Left renal pelvis (tissue), 4 donors: ENCODE results near the gene HPS1. TPM values are rescaled to one million over a fixed set of nuclear protein-coding genes. Genes with fewer than 3 reads are reported as not detected.
A peak's percentile ranks its signal among the peaks of the same experiment; 100 is the strongest.
"Not testable (repeated sequence)": the region's sequence is repeated elsewhere in the genome, so short reads cannot be mapped to it uniquely, and the experiment has no call there.

Source experiments
- DNase-seq, 4 donors: peaks; one replicate each; pipeline ENCODE4 v3.0.0-alpha.2; 2013; ENCODE audit warnings: low read depth in 4 of 4, low spot score in 3 of 4
- polyA plus RNA-seq, 4 donors: library from polyadenylated mRNA; unstranded; fragments of 120-200 nt; gene quantifications; one replicate each; pipeline ENCODE4 v1.2.1, GENCODE V29; 2013; ENCODE audit not compliant: insufficient read length in 4 of 4

The HPS1 gene
- polyA plus RNA-seq, 4 donors, result 29.6 to 47.4 (median 31.0) TPM

DNA sequence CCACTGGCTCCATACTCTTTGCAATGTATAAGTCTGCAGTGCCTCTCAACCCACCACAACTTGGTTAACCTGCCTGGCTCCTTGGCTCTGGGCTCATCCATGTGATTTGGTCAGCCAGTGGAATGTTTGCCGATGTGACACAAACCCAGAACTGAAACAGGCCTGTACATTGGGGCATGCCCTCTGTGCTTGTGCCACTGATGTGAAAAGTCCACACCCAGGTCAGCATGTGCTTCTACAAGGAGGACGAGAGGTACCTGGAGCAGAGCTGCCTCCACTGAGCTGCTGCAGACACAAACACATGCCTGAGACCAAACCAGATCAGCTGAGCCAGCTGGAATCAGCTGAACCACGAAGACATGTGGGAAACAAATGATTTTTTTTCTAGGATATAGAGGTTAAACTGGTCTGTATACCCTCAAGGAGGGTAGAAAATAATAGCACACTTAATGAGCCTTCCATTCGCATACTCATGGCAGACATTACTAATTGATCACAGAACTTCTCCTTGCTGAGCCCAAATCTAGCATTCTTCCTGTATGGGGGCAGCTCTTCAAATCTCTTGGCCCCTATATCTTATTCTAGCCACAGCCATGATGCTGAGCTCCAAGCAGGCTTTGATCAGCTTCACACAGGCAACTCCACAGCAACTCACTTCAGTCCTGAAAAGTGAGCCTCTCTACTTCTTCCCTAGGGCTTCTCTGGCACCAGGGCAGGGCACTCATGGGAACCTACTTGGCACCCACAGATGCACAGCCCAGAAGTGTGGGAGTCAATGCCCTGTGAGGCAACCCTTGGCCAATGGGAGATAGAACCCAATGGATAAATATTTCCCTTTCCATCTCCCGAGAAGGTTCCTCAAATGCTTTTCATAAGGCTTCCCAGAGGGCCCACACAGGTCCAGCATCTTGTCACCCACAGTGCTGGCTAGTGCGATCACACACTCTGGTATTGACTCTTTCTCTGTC lies 50.4 kb downstream of the HPS1 start:
- DNase-seq, result no peak

GRCh38 chr10:98394851-98395440 lies 51.8 kb downstream of the HPS1 start:
- DNase-seq, result no peak

GRCh38 chr10:98391578-98391991 lies 55.1 kb downstream of the HPS1 start:
- DNase-seq, result no peak

DNA sequence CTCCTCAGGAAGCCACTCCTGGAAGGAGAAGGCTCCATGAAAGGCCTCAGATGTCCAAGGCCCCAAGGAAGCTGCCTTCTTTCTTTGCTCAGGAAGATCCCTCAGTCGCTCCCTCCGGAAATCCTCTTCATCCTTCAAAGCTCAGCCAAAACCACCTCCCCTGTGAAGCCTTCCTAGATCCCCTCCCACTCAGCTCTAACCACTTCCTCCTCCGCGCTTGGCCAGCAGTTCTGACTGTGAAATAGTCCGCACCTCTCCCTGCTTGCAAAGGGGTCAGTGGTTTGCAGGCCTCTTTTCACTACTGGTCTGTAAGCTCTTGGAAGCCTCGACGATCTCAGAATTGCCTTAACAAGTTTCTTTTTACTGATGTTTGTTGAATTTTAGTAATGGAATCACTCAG lies 55.7 kb downstream of the HPS1 start:
- DNase-seq, result no peak

GRCh38 chr10:98390406-98390805 lies 56.3 kb downstream of the HPS1 start:
- no peak for DNase-seq

GRCh38 chr10:98389398-98389797 lies 57.3 kb downstream of the HPS1 start:
- no peak for DNase-seq

- DNase-seq, result no peak
These were observed 58.6 kb downstream of the HPS1 start for GRCh38 chr10:98388101-98388655.

DNA sequence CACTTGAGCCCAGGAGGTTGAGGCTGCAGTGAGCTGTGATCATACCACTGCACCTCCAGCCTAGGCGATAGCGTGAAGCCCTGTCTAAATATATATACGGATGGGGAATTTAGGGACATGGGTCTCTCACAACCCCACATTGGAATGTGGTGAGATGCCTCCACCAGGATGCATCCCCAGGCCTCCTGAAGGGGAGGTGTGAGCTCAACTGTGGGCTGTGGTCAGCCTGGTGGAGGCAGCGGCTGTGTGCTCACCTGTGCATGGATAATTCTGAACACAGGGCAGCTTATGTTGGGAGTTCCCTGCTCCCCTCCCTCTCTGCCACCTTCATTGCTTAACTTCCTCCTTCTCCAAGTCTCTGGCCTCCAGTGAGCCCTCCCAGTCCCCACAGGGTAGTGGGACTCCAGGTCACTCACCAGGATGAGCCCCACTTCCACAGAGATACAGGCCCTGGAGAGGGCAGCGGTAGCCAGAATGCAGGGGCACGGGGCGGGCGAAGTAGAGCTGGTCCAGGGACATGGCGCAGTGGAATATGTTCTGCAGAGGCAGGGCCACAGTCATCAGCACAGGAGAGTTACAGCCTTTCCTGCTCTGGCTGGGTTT lies 62.1 kb downstream of the HPS1 start:
- DNase-seq, result no peak

DNA sequence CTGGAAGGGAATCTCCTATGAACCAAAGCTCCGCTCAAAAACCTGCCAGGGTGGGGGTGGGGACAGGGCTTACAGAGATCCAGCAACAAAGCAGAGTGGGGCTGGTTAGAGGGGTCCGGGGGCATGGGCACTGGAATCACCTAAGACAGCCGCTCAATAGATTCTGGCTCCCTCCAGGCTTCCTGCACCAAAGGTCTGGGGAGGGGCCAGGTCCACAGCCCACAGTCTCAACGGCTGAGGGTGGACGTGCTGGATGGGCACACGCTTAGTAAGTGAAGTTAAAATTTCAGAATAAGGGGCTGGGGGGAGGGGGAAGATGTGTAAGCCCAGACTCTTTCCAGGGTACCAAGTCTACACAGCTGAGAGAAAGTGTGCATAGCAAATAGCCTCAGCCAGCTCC lies 62.9 kb downstream of the HPS1 start:
- no peak for DNase-seq

DNA sequence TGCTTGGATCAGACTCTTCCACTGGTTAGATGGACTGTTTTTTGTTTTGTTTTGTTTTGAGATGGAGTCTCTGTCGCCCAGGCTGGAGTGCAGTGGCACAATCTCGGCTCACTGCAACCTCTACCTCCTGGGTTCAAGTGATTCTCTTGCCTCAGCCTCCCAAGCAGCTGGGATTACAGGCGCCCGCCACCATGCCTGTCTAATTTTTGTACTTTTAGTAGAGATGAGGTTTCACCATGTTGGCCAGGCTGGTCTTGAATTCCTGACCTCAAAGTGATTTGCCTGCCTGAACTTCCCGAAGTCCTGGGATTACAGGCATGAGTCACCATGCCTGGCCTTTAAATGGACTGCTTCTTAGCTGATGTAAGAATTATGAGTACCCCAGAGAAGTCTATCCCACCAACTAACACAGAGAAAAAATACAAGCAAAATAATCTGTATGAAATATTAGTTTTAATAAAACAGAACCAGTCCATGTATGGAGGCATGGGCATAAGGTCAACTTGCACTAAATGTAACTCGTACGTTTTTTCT lies 63.5 kb downstream of the HPS1 start:
- not testable (repeated sequence) for DNase-seq

DNA sequence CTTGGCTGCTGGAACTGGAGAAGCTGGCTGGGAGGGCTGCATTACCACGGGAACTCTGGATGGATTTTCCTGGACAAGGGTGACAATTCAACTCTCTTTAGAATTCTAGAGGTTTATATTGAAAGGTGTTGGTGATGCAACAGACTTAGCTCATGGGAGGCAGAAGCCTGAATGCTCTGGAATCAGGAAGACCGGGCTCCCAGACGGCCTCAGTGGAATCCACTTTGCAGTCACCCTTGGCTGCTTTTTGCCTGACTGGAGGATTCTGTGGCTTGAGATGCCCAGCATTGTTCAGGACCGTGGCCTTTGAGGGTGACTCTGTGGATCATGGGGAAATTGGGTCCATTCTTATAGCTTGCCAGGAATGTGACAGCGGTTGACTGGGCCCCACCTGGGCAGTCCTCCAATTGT lies 64.0 kb downstream of the HPS1 start:
- no peak for DNase-seq

DNA sequence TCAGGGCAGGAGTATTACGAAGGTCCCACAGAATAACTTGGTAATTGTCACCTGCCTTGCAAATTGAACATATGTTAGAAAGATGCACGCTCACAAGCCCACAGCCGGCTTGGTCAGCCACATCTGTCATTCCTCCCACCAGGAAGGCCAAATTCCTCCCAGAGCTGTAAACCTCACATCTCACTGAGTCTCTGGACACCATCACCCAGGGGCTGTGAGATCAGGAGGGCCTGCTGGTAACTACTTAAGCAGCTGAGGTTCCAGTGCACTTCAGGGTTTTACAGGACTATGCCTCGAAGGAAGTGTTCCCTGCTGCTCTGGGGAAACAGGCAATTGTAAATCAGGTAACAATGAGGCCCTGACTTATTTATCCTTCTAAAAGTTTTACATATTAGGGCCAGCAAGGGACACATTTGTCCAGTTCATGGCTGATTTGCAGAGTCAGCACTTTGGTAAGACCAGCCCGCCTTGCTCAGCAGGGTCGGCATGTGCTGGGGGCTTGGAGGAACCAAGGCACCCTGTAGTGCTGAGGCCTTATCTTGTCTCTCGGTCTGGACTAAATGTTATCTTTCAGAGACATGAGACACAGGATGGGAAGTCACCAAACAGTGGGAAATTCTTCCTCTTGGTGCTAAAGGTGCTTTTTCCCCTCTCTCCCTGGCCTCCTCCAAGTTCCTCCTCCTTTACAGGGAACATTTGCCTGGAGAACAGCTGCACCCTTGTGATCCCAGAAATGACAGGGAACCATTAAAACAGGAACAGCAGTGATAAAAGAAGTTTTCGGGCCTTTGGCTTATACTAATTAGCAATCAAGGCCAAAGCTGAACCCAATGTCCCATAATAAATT lies 66.0 kb downstream of the HPS1 start:
- DNase-seq, result no peak

DNA sequence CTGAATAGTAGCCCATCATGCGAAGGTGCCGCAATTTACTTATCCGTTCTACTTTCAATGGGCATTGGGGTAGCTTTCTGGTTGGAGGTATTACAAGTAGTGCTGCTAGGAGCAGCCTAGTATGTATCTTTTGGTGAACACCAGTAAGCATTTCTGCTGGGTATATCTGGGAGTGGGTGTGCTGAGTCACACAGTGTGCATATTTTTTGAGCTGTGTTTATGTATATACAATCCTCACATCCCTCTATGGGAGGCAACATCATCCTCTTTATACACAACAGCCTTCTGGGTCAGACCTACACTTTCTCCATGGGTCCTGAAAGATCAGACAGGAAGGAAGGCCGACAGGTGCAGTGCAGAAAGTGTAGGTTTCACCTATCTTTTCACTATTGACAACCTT lies 68.0 kb downstream of the HPS1 start:
- no peak for DNase-seq

- DNase-seq, result no peak
These were observed 69.2 kb downstream of the HPS1 start for GRCh38 chr10:98377536-98377935.

GRCh38 chr10:98377001-98377400 lies 69.7 kb downstream of the HPS1 start:
- DNase-seq, result no peak

GRCh38 chr10:98376485-98376884 lies 70.2 kb downstream of the HPS1 start:
- DNase-seq, result peak in 2 of 4 donors; percentile 52 to 74

DNA sequence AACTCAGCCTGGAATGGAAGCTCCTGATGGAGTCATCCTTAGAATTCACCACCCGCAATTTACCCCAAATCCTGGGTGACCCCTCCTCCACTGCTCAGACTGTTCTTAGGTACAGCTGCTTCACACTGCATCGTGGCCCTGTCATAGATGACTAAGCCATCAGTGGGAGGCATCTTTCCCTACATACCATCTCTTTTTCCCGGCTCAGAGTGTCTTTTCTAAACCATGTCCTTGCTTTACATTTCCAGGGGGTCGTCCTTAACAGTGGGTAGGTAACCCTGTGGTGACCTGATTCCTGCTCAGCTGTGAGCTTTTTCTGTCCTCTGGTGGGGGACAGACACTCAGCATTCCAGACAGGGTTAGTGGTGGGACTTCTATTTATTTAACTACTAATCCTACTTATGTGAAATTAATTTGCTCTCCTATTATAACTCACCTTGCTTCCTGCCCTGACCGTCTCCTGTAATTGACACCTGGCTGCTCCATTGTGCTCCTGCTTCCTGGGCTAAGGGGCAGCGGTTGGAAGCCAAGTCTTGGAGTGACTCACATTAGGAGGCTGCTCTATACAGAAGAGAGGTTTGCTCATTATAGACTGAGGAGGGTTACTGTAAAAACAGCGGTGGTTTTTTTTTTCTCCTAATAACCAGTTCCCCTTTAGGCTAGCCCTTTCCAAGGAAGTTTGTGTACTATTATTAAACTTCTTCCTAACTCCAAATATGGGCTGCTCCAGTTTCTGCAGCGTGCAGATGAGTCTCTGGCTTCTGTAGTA lies 72.3 kb downstream of the HPS1 start:
- no peak for DNase-seq

DNA sequence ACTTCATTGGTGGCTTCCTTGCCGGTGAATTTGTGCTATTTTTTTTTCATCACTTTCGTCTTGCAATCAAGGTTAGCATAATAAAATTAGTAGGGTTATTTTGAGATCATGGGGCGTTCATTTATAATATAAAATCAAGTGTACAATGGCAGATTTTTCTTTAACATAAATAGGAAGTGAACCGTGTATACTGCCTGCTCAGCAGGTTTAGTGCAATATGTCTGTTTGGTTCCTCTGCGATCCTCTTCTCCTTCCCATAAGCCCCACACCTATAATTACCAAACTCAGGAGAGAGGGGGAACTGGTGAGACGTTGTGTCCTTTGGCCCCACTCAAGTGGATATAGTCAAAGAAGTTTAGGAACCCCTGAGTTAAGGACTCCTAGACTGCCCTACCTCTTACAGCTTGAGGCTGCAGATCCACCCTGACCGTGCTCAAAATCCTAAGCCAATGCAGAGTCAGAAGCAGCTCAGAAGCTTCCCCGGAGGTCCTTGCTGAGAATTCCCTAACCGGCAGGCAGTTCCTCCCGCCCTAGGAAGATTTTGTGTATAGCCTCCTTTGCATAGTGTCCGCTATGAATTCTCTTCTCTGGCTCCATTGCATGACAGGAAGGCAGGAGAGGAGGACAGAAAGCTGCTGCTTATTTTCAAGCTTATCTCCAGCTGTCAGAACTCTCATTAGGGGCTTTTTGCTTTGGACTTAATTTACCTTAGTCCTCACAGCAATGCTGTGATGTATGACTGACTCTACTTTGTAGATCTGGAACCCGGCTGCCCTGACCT lies 73.3 kb downstream of the HPS1 start:
- no peak for DNase-seq
